Uterus (tissue), 2 donors: Measurements from ENCODE around the gene MIF4GD.

Source experiments
- CTCF ChIP-seq, 4 experiments: fragments of 200-600 bp in 2 of 4; fragments of 450-650 bp in 2 of 4; sonication (generic) in 2 of 4; IDR thresholded peaks; one replicate each; pipeline ENCODE4 v1.5.1; 2016 to 2019; ENCODE audit warnings: antibody characterized with exemption in 4 of 4, mild to moderate bottlenecking in 2 of 4, moderate library complexity in 1 of 4
- POLR2A ChIP-seq, 2 donors: fragments of 450-650 bp; IDR thresholded peaks; one replicate each; pipeline ENCODE4 v1.6.1; 2016; ENCODE audit warnings: antibody characterized with exemption in 2 of 2, mild to moderate bottlenecking in 1 of 2, moderate library complexity in 1 of 2

DNA sequence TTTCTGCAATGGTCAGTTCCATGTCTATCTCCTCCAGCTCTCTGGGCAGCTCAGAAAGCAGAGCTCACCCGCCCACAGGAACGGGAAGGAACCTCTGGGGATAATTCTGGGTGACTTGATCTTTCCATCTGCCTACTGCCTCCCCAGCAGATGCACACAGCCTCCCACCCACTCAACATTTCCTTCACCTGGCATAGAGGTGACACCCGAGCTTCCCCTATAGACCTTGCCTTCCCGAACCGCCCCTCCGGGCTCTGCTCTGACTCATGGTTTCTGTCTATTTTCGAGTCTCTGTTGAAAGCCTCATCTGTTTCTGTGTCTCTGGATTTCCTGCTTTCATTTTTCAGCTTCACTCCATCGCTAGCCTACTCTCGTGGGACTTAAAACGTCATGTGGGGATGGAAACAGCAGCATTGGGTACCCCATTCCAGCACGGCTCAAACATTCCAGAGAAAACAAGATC is 21.0 kb downstream of the MIF4GD start:
- TF ChIP-seq CTCF (IDR thresholded peaks at IDR 0.05) (no peak), POLR2A (IDR thresholded peaks at IDR 0.05) (no peak)
